Omental fat pad (tissue), 4 donors: ENCODE results near the gene HPS6. TPM values are rescaled to one million over a fixed set of nuclear protein-coding genes. Genes with fewer than 3 reads are reported as not detected.
A peak's percentile ranks its signal among the peaks of the same experiment; 100 is the strongest.
"Not testable (repeated sequence)": the region's sequence is repeated elsewhere in the genome, so short reads cannot be mapped to it uniquely, and the experiment has no call there.

ENCODE experiments used
- ATAC-seq: fragments of 150-250 bp; one replicate; pipeline ENCODE4 v1.9.1; 2016; ENCODE audit warnings: mild to moderate bottlenecking, moderate library complexity; ENCODE audit not compliant: low FRiP score
- DNase-seq: peaks from one replicate; pipeline ENCODE4 v3.0.0-alpha.2; 2019; ENCODE audit warnings: low spot score
- total RNA-seq, 4 donors: library from RNA; depleted of rRNA; stranded (reverse); fragments of >200 nt; gene quantifications; one replicate each; pipeline ENCODE4 v1.1.0, GENCODE V29; 2016
- TF ChIP-seq, protein P1 (sequence below), 3 donors: fragments of 450-650 bp; IDR thresholded peaks; one replicate each; pipeline ENCODE4 v1.5.1; 2016 to 2017; ENCODE audit warnings: antibody characterized with exemption in 3 of 3, mild to moderate bottlenecking in 3 of 3, moderate library complexity in 2 of 3

The HPS6 gene
- 10 to 100 TPM; 14.1 to 31.5 (median 22.5) TPM for total RNA-seq

DNA sequence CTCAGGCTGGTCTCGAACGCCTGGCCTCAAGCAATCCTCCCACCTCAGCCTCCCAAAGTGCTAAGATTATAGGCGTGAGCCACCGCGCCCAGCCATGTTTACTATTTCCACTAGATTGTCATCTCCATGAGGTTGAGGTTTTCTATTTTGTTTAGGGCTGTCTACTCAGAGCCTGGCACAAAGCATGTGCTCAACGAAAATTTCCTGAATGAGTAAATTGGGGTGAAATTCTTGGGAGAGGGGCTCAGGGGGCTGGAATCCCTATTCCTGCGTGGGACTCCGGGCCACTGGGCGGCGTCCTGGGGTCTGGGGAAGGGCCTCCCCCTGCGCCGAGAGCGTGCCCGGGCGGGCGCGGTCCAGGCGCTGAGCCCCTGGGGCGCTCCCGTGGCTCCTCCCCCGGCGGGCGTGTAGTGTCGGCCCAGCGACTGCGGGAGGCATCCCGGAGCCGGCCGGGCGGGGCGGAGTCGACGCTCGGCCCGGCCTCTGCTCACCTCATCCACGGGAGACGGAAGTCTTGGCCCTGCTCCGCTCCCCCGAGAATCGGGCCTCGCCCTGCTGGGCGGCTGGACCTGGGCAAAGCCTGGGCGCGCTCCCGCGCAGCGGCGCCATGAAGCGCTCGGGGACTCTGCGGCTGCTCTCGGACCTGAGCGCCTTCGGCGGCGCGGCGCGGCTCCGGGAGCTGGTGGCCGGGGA lies at the start of gene HPS6:
HPS6 (plus strand) TSS at position 482 of the 693 bp plus-strand sequence; CDS start at position 608, 126 bp downstream.
- DNase-seq, result peak; percentile 49
- ATAC-seq, result peak; percentile 98
- TF ChIP-seq, protein P1, sequence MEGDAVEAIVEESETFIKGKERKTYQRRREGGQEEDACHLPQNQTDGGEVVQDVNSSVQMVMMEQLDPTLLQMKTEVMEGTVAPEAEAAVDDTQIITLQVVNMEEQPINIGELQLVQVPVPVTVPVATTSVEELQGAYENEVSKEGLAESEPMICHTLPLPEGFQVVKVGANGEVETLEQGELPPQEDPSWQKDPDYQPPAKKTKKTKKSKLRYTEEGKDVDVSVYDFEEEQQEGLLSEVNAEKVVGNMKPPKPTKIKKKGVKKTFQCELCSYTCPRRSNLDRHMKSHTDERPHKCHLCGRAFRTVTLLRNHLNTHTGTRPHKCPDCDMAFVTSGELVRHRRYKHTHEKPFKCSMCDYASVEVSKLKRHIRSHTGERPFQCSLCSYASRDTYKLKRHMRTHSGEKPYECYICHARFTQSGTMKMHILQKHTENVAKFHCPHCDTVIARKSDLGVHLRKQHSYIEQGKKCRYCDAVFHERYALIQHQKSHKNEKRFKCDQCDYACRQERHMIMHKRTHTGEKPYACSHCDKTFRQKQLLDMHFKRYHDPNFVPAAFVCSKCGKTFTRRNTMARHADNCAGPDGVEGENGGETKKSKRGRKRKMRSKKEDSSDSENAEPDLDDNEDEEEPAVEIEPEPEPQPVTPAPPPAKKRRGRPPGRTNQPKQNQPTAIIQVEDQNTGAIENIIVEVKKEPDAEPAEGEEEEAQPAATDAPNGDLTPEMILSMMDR (IDR thresholded peaks at IDR 0.05), result no peak

DNA sequence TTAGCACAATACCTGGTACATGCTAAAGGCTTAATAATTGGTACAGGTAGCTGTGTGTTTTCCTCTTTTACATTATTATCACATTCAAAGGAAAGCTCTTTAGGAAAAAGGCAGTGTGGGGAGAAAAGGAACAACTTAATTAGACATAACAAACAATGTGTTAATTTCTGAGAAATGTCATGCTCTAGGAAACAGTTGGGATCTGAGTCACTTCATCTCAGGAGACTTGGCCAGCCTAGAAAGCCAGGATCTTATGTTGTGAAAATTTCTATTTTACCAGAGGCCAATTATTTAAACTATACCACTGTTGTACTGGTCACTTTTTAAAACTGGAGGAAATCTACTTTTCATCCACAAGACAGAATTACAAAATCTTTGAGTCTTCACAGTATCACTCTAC lies 48.7 kb upstream of the HPS6 start:
- TF ChIP-seq, protein P1 (IDR thresholded peaks at IDR 0.05), result no peak
- DNase-seq, result no peak
- no peak for ATAC-seq

GRCh38 chr10:102017295-102017694 lies 47.9 kb upstream of the HPS6 start:
- TF ChIP-seq, protein P1 (IDR thresholded peaks at IDR 0.05), result no peak
- no peak for ATAC-seq
- DNase-seq, result no peak

DNA sequence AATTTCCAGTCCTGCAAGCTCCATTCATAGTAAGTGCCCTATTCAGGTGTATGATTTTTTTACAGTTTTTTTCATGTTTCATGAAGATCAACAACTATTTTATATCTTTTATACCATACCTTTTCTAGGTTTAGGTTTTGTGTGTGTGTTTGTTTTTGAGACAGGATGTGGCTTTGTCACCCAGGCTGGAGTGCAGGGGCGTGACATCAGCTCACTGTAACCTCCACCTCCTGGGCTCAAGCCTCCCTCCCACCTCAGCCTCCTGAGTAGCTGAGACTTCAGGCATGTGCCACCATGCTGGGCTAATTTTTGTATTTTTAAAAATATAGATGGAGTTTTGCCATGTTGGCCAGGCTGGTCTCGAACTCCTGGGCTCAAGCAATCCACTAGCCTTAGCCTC lies 44.2 kb upstream of the HPS6 start:
- TF ChIP-seq, protein P1 (IDR thresholded peaks at IDR 0.05), result no peak
- no peak for DNase-seq
- ATAC-seq, result no peak

DNA sequence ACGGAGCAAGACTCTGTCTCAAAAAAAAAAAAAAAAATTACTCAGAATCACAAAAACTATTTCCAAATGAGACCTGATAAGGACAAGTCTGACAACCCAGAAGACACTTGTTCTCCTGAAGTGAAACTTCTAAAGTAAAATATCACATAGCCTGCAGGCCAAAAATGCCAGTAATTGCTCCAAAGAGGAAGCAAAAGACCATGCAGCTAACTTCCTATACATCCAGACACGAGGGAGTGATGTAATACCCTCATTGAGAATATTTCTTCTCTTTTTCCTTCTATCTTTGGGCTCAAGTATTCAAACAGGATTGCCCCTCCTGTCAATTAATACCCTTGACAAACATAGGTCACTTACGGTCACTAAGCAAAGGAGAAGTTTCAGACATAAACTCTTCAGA lies 40.4 kb upstream of the HPS6 start:
- ATAC-seq (no peak), DNase-seq (no peak)
- TF ChIP-seq, protein P1 (IDR thresholded peaks at IDR 0.05), result no peak

GRCh38 chr10:102027261-102027660 lies 37.9 kb upstream of the HPS6 start:
- TF ChIP-seq, protein P1 (IDR thresholded peaks at IDR 0.05), result no peak
- ATAC-seq, result no peak
- DNase-seq, result no peak

DNA sequence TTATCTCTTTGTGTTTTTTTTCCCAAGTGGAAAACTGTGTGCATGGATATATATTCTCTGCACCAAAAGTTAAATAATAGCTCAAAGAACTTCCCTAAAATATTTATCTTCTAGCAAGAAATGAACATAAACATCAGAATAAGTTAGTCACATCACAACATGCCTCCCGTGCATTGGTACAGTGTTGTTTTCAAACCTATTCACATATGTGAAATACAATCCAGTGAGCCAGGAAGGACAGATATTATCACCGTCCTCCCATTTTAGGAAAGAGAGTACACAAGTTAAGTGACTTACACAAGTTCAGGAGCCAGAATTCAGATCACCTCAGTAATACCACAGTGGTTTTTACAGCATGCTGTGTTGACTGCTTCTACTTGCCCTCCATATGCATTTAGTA lies 31.4 kb upstream of the HPS6 start:
- TF ChIP-seq, protein P1 (IDR thresholded peaks at IDR 0.05), result no peak
- DNase-seq, result no peak
- no peak for ATAC-seq

DNA sequence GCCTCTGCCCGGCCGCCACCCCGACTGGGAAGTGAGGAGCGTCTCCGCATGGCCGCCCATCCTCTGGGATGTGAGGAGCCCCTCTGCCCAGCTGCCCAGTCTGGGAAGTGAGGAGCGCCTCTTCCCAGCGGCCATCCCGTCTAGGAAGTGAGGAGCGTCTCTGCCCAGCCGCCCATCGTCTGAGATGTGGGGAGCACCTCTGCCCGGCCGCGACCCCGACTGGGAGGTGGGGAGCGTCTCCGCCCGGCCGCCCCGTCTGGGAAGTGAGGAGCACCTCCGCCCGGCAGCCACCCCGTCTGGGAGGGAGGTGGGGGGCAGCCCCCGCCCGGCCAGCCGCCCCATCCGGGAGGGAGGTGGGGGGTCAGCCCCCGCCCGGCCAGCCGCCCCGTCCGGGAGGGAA lies 29.3 kb upstream of the HPS6 start:
- not testable (repeated sequence) for ATAC-seq, DNase-seq
